Endothelial cell of umbilical vein (primary cell): ENCODE results near the gene PEX5. TPM values are rescaled to one million over a fixed set of nuclear protein-coding genes. Genes with fewer than 3 reads are reported as not detected.

ENCODE experiments used
- BruUV-seq: library from RNA; stranded (reverse); fragments of 400-500 nt; replicated peaks from 2 replicates; lab custom pipeline; 2021; lab: Mats Ljungman, UMichigan
- CTCF ChIA-PET: fragments of 300-600, 350-600 bp; sonication (Branson Sonifier 250); formaldehyde crosslinking; loops from one replicate; lab custom pipeline; 2021; ENCODE audit warnings: antibody characterized with exemption, inconsistent platforms; lab: Charles Lee
- POLR2A ChIA-PET: fragments of 300-600, 350-600 bp; sonication (Branson Sonifier 250); formaldehyde crosslinking; loops from one replicate; lab custom pipeline; 2021; ENCODE audit warnings: antibody characterized with exemption, inconsistent platforms; lab: Charles Lee
- DNase-seq: peaks from one replicate; pipeline ENCODE4 v3.0.0-alpha.2; 2011; ENCODE audit warnings: low read depth, low spot score
- FAIRE-seq: peaks from 2 replicates; lab custom pipeline; 2011; peaks lifted over from hg19 to GRCh38; lab: Jason Lieb, UNC
- H2AFZ ChIP-seq: 2 replicates; pipeline ENCODE4 v1.6.0; 2012; ENCODE audit warnings: low read depth, low read length, control low read depth, inconsistent platforms
- H3K27ac ChIP-seq: 2 replicates; pipeline ENCODE4 v1.5.1; 2011; ENCODE audit warnings: low read depth, mild to moderate bottlenecking, control low read depth, low read length, moderate library complexity; ENCODE audit not compliant: insufficient read depth
- H3K27me3 ChIP-seq, 2 experiments: 2 replicates each; pipeline versions ENCODE4 v1.6.0 to v1.6.1; 2011; ENCODE audit warnings: low read length in 2 of 2, mixed read lengths in 1 of 2; ENCODE audit not compliant: control insufficient read depth in 2 of 2, insufficient read depth in 2 of 2
- H3K36me3 ChIP-seq, 2 experiments: 2 replicates in 1 of 2; 3 replicates in 1 of 2; pipeline ENCODE4 v1.5.1; 2011; ENCODE audit warnings: low read length in 2 of 2, mild to moderate bottlenecking in 1 of 2, moderate library complexity in 1 of 2; ENCODE audit not compliant: control insufficient read depth in 2 of 2, insufficient read depth in 2 of 2; ENCODE audit errors: extremely low read depth in 1 of 2
- H3K4me1 ChIP-seq: 3 replicates; pipeline ENCODE4 v1.5.1; 2011; ENCODE audit warnings: mild to moderate bottlenecking, low read length; ENCODE audit not compliant: control insufficient read depth, insufficient read depth; ENCODE audit errors: extremely low read depth
- H3K4me2 ChIP-seq: 2 replicates; pipeline ENCODE4 v1.6.1; 2011; ENCODE audit warnings: low read length, control low read depth, mixed read lengths; ENCODE audit not compliant: insufficient read depth
- H3K4me3 ChIP-seq, 3 experiments: fragments of 200-600 bp in 1 of 3; sonication (generic), shearing (Covaris generic) in 1 of 3; replicated peaks in 1 of 3; 2 replicates each; pipeline ENCODE4 v1.5.1; 2011 to 2016; ENCODE audit warnings: control low read depth in 3 of 3, low read length in 3 of 3, mild to moderate bottlenecking in 2 of 3, inconsistent platforms in 1 of 3, low read depth in 1 of 3, moderate library complexity in 1 of 3; ENCODE audit not compliant: insufficient read depth in 1 of 3
- H3K79me2 ChIP-seq: 2 replicates; pipeline ENCODE4 v1.6.0; 2012; ENCODE audit warnings: low read length, inconsistent platforms; ENCODE audit not compliant: control insufficient read depth, insufficient read depth
- H3K9ac ChIP-seq: replicated peaks from 2 replicates; pipeline ENCODE3; 2011; ENCODE audit warnings: low read length, control low read depth; ENCODE audit not compliant: insufficient read depth; ENCODE audit errors: extremely low read depth
- H3K9me1 ChIP-seq: replicated peaks from 3 replicates; pipeline ENCODE4 v1.6.0; 2011; ENCODE audit warnings: mild to moderate bottlenecking, low read length; ENCODE audit not compliant: control insufficient read depth, insufficient read depth; ENCODE audit errors: extremely low read depth
- H3K9me3 ChIP-seq: replicated peaks from 2 replicates; pipeline ENCODE4 v1.5.1; 2012; ENCODE audit warnings: low read length, inconsistent platforms; ENCODE audit not compliant: control insufficient read depth, insufficient read depth
- H4K20me1 ChIP-seq: replicated peaks from 2 replicates; pipeline ENCODE3; 2011; ENCODE audit warnings: mild to moderate bottlenecking, low read length; ENCODE audit not compliant: control insufficient read depth, insufficient read depth; ENCODE audit errors: extremely low read depth
- EZH2 ChIP-seq: IDR thresholded peaks from 2 replicates; pipeline ENCODE4 v1.6.1; 2012; ENCODE audit warnings: borderline replicate concordance, low read depth, mild to moderate bottlenecking, moderate library complexity, low read length, inconsistent platforms; ENCODE audit not compliant: severe bottlenecking
- FOS ChIP-seq: IDR thresholded peaks from 2 replicates; pipeline ENCODE4 v1.6.1; 2011; ENCODE audit warnings: mild to moderate bottlenecking, low read length, moderate library complexity, borderline replicate concordance; ENCODE audit not compliant: insufficient read depth
- GATA2 ChIP-seq: IDR thresholded peaks from 2 replicates; pipeline ENCODE4 v1.7.0; 2011; ENCODE audit warnings: low read depth, mild to moderate bottlenecking, moderate library complexity, mixed read lengths, low read length; ENCODE audit not compliant: insufficient read length, insufficient read depth
- JUN ChIP-seq: IDR thresholded peaks from 2 replicates; pipeline ENCODE4 v1.6.1; 2011; ENCODE audit warnings: borderline replicate concordance, low read depth; ENCODE audit not compliant: insufficient read length, insufficient read depth
- MYC ChIP-seq: IDR thresholded peaks from one replicate; pipeline ENCODE4 v1.6.1; 2011; ENCODE audit warnings: mild to moderate bottlenecking, low read depth, low read length
- POLR2A ChIP-seq: IDR thresholded peaks from 2 replicates; pipeline ENCODE4 v1.6.1; 2012; ENCODE audit warnings: low read depth, mild to moderate bottlenecking, control low read depth, low read length
- POLR2AphosphoS5 ChIP-seq: IDR thresholded peaks from 2 replicates; pipeline ENCODE4 v1.6.1; 2012; ENCODE audit warnings: low read depth, mild to moderate bottlenecking, control low read depth, low read length, moderate library complexity; ENCODE audit not compliant: insufficient read depth
- dilution Hi-C: fragments of 300-500 bp; cut with MboI; formaldehyde crosslinking; loops from one replicate; pipeline ENCODE4 v1.15.0; 2019; ENCODE audit warnings: low sequenced_read_pairs; ENCODE audit not compliant: extremely low pct_ligation_motif_present
- intact Hi-C: fragments of 100-400 bp; cut with micrococcal nuclease; formaldehyde crosslinking; loops from one replicate; pipeline ENCODE4 v1.10.0; 2022
- polyA plus RNA-seq, 4 experiments: library from polyadenylated mRNA; depleted of rRNA in 3 of 4; stranded (reverse) in 3 of 4; unstranded in 1 of 4; fragments of >200 nt; gene quantifications; 2 replicates each; pipeline versions ENCODE4 v1.2.1 to v1.2.3, GENCODE V29; 2011 to 2012; ENCODE audit warnings: missing spikeins in 1 of 4
- total RNA-seq: library from RNA; stranded (reverse); gene quantifications from 2 replicates; pipeline ENCODE4 v1.2.3, GENCODE V29; 2021
- TF ChIP-seq, protein P1 (sequence below), 2 donors: IDR thresholded peaks; 1 replicate in 1 of 2; 2 replicates in 1 of 2; pipeline ENCODE4 v1.5.1; 2011; ENCODE audit warnings: low read length in 2 of 2, mild to moderate bottlenecking in 2 of 2, moderate library complexity in 2 of 2, control low read depth in 1 of 2, inconsistent platforms in 1 of 2, low read depth in 1 of 2; ENCODE audit not compliant: insufficient read depth in 1 of 2; ENCODE audit errors: extremely low read depth in 1 of 2
- TF ChIP-seq, protein P2 (sequence below): IDR thresholded peaks from 2 replicates; pipeline ENCODE4 v1.6.1; 2011; ENCODE audit not compliant: insufficient read depth, insufficient read length

The PEX5 gene
- total and polyA plus RNA-seq, 2 donors (not counting 3 experiments of a cell fraction or from before 2014, with no cell fraction given) = 12.9 to 32.3 TPM

DNA sequence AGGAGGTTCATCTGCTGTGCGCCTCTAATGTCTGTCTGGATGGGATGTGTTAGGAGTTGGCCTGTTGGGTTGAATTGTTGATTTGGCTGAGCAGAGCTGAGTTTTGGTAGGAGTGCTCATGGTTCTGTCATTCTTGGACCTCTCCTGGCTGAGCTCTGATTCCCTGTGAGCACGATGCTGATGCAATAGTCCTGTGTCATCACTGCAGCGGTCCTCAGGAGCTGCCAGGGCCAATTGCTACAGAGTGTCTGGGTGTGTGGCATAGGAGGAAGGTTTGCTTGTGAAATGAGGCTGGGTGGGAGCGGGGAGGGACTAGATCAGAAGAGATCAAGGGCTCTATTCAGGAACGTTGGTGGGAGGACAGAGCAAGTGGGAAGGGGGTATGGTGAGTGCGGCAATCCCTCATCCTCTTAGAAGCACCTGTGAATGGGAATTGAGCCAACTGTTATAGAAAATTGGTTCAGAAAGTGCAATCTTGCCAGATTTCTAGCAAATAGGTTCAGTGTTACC is 21.2 kb downstream of the PEX5 start:
- Histone ChIP-seq H3K4me2 (no peak overlapping the region), H3K9me1 (no peaks in the 10 kb centered on the region), H4K20me1 (no peaks in the 10 kb centered on the region), H3K27ac (no peak overlapping the region), H2AFZ (no peak overlapping the region), H3K79me2 (no peaks in the 10 kb centered on the region), H3K9me3 (no peaks in the 10 kb centered on the region), H3K9ac (no peak overlapping the region), H3K36me3 (peaks cover 2 to 18% of the 10 kb centered on the region in 2 experiments), H3K4me1 (no peaks in the 10 kb centered on the region), H3K4me3 (no peak overlapping the region), H3K27me3 (no peaks in the 10 kb centered on the region)
- DNase-seq (no peak), FAIRE-seq (no peak)
- TF ChIP-seq, protein P1, sequence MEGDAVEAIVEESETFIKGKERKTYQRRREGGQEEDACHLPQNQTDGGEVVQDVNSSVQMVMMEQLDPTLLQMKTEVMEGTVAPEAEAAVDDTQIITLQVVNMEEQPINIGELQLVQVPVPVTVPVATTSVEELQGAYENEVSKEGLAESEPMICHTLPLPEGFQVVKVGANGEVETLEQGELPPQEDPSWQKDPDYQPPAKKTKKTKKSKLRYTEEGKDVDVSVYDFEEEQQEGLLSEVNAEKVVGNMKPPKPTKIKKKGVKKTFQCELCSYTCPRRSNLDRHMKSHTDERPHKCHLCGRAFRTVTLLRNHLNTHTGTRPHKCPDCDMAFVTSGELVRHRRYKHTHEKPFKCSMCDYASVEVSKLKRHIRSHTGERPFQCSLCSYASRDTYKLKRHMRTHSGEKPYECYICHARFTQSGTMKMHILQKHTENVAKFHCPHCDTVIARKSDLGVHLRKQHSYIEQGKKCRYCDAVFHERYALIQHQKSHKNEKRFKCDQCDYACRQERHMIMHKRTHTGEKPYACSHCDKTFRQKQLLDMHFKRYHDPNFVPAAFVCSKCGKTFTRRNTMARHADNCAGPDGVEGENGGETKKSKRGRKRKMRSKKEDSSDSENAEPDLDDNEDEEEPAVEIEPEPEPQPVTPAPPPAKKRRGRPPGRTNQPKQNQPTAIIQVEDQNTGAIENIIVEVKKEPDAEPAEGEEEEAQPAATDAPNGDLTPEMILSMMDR (IDR thresholded peaks at IDR 0.05; ENCODE audit: extremely low read depth in 1 of 2, insufficient read depth in 1 of 2, low read depth in 1 of 2, low read length in 2 of 2) = no peak
- no peak for TF ChIP-seq EZH2
- TF ChIP-seq MYC = no peak
- TF ChIP-seq, protein P2, sequence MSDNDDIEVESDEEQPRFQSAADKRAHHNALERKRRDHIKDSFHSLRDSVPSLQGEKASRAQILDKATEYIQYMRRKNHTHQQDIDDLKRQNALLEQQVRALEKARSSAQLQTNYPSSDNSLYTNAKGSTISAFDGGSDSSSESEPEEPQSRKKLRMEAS = no peak
- intact Hi-C loops = no loop called here
- ChIA-PET POLR2A (no interaction called here), CTCF (no interaction called here)
- dilution Hi-C loops = no loop called here
- BruUV-seq = TSS peak; percentile 61

DNA sequence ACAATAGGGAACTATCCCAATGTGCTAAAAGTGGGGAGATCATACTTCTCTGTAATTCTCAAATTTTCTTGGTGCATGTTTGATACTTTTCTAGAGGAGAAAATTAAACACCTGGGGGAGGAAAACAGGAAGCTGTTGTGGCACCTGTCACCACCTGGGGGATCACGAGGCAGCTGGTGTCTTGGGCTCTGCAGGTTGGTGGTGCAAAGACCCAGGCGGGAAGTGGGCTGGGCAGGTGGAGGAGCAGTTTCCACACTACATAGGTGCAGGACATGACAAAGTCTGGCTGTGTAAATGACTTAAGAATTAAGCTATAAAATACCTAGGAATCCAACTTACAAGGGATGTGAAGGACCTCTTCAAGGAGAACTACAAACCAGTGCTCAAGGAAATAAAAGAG is 23.2 kb downstream of the PEX5 start:
- FAIRE-seq (no peak), DNase-seq (no peak)
- ChIA-PET CTCF (no interaction called here), POLR2A (no interaction called here)
- Histone ChIP-seq H3K36me3 (peaks cover 2 to 15% of the 10 kb centered on the region in 2 experiments), H3K4me3 (no peak overlapping the region), H3K9me1 (no peaks in the 10 kb centered on the region), H4K20me1 (no peaks in the 10 kb centered on the region), H2AFZ (no peak overlapping the region), H3K4me2 (no peak overlapping the region), H3K27me3 (no peaks in the 10 kb centered on the region), H3K79me2 (no peaks in the 10 kb centered on the region), H3K9me3 (no peaks in the 10 kb centered on the region), H3K4me1 (no peaks in the 10 kb centered on the region), H3K9ac (no peak overlapping the region), H3K27ac (no peak overlapping the region)
- intact Hi-C loops = no loop called here
- TF ChIP-seq GATA2 = no peak
- TF ChIP-seq, protein P2 = no peak
- no peak for TF ChIP-seq POLR2AphosphoS5
- no peak for TF ChIP-seq POLR2A
- TF ChIP-seq, protein P1 (IDR thresholded peaks at IDR 0.05; ENCODE audit: extremely low read depth in 1 of 2, insufficient read depth in 1 of 2, low read depth in 1 of 2, low read length in 2 of 2) = no peak
- no peak for TF ChIP-seq FOS
- TF ChIP-seq MYC = no peak
- no peak for TF ChIP-seq EZH2
- no peak for TF ChIP-seq JUN
- no TSS peak for BruUV-seq
- dilution Hi-C loops = no loop called here
